K562 (cell line): ENCODE data around the gene SCML2.

Experiments used
- CCNT2 ChIP-seq: IDR thresholded peaks from 2 replicates; pipeline ENCODE4 v1.6.1; 2011; ENCODE audit warnings: borderline replicate concordance, low read depth, mild to moderate bottlenecking, moderate library complexity, mixed read lengths, low read length; ENCODE audit not compliant: insufficient read length; ENCODE audit errors: extremely low read depth
- EZH2 ChIP-seq: IDR thresholded peaks from 2 replicates; pipeline ENCODE4 v1.6.1; 2012; ENCODE audit warnings: low read depth, mild to moderate bottlenecking, inconsistent platforms, low read length, borderline replicate concordance
- FOSL1 ChIP-seq: fragments of 200-800 bp; sonication (Bioruptor generic); conservative IDR thresholded peaks from 2 replicates; pipeline ENCODE4 v1.6.1; 2016; ENCODE audit warnings: missing genetic modification characterization, missing compliant biosample characterization
- RCOR1 ChIP-seq, 2 experiments: IDR thresholded peaks; 2 replicates each; pipeline ENCODE4 v1.6.1; 2012; ENCODE audit warnings: low read depth in 2 of 2, low read length in 2 of 2, borderline replicate concordance in 1 of 2, improper control_type of control experiment in 1 of 2
- SP1 ChIP-seq: sonication (generic); formaldehyde crosslinking; IDR thresholded peaks from 2 replicates; pipeline ENCODE4 v1.8.1; 2022; ENCODE audit warnings: mild to moderate bottlenecking, missing genetic modification reagents
- ZNF589 ChIP-seq: fragments of 200-800 bp; sonication (Bioruptor generic); IDR thresholded peaks from 2 replicates; pipeline ENCODE4 v1.6.1; 2016; ENCODE audit warnings: low read depth, missing genetic modification characterization, missing compliant biosample characterization
- ZNF830 ChIP-seq: fragments of 250-450 bp; sonication (Bioruptor Pico); IDR thresholded peaks from 2 replicates; pipeline ENCODE4 v1.5.0; 2021; ENCODE audit warnings: mild to moderate bottlenecking

GRCh38 chrX:18227458-18227857 lies 127.0 kb downstream of the SCML2 start:
- no peak for TF ChIP-seq CCNT2
- no peak for TF ChIP-seq ZNF589 (CRISPR knock-in tag)
- TF ChIP-seq SP1: no peak
- no peak for TF ChIP-seq FOSL1 (tag)
- TF ChIP-seq RCOR1 (IDR thresholded peaks at IDR 0.05; ENCODE audit: borderline replicate concordance in 1 of 2, low read depth in 2 of 2, low read length in 2 of 2): no peak
- no peak for TF ChIP-seq ZNF830 (CRISPR knock-in tag)
- TF ChIP-seq EZH2: no peak
